H9 (cell line): ENCODE data around the gene RASGRP4. TPM values are rescaled to one million over a fixed set of nuclear protein-coding genes. Genes with fewer than 3 reads are reported as not detected.
"Not testable (repeated sequence)": the region's sequence is repeated elsewhere in the genome, so short reads cannot be mapped to it uniquely, and the experiment has no call there.

ENCODE experiments used
- DNase-seq: peaks from one replicate; pipeline ENCODE4 v3.0.0-alpha.2; 2017
- H2AFZ ChIP-seq: one replicate; pipeline ENCODE4 v1.6.1; 2013; ENCODE audit warnings: mild to moderate bottlenecking, low read length, control low read depth, moderate library complexity
- H2AK5ac ChIP-seq: 2 replicates; pipeline ENCODE4 v1.6.1; 2013; ENCODE audit warnings: low read length, control low read depth, mixed read lengths; ENCODE audit not compliant: insufficient read length
- H2BK120ac ChIP-seq: one replicate; pipeline ENCODE4 v1.6.1; 2013; ENCODE audit warnings: low read depth, mild to moderate bottlenecking, low read length, control low read depth, inconsistent platforms; ENCODE audit not compliant: poor library complexity, severe bottlenecking
- H2BK12ac ChIP-seq: 2 replicates; pipeline ENCODE4 v1.6.1; 2013; ENCODE audit warnings: low read length, control low read depth, mixed read lengths, low read depth; ENCODE audit not compliant: insufficient read length
- H2BK15ac ChIP-seq: 2 replicates; pipeline ENCODE4 v1.6.1; 2013; ENCODE audit warnings: low read depth, low read length, control low read depth
- H2BK20ac ChIP-seq: one replicate; pipeline ENCODE4 v1.6.1; 2013; ENCODE audit warnings: low read depth, mild to moderate bottlenecking, low read length, control low read depth, inconsistent platforms; ENCODE audit not compliant: poor library complexity, severe bottlenecking
- H2BK5ac ChIP-seq: 2 replicates; pipeline ENCODE4 v1.6.1; 2013; ENCODE audit warnings: low read length, control low read depth, mixed read lengths; ENCODE audit not compliant: insufficient read length
- H3K14ac ChIP-seq: 2 replicates; pipeline ENCODE4 v1.6.1; 2013; ENCODE audit warnings: low read length, control low read depth; ENCODE audit not compliant: insufficient read depth
- H3K18ac ChIP-seq: 2 replicates; pipeline ENCODE4 v1.6.1; 2013; ENCODE audit warnings: low read depth, mild to moderate bottlenecking, mixed read lengths, low read length, control low read depth; ENCODE audit not compliant: insufficient read length
- H3K23ac ChIP-seq: 2 replicates; pipeline ENCODE4 v1.6.1; 2013; ENCODE audit warnings: low read length, control low read depth, mixed read lengths, low read depth; ENCODE audit not compliant: insufficient read length
- H3K23me2 ChIP-seq: 2 replicates; pipeline ENCODE4 v1.6.1; 2013; ENCODE audit warnings: low read depth, mild to moderate bottlenecking, mixed read lengths, low read length, control low read depth; ENCODE audit not compliant: insufficient read length, poor library complexity, severe bottlenecking
- H3K27ac ChIP-seq: 2 replicates; pipeline ENCODE4 v1.5.1; 2013; ENCODE audit warnings: low read length, control low read depth, mixed read lengths, low read depth; ENCODE audit not compliant: insufficient read length
- H3K27me3 ChIP-seq: 2 replicates; pipeline ENCODE4 v1.6.1; 2013; ENCODE audit warnings: low read length, control low read depth, inconsistent platforms; ENCODE audit not compliant: insufficient read depth
- H3K4ac ChIP-seq: 2 replicates; pipeline ENCODE4 v1.6.1; 2013; ENCODE audit warnings: low read depth, mild to moderate bottlenecking, control low read depth, inconsistent platforms, low read length, moderate library complexity
- H3K4me1 ChIP-seq: 2 replicates; pipeline ENCODE4 v1.6.1; 2013; ENCODE audit warnings: low read length, control low read depth, inconsistent platforms; ENCODE audit not compliant: insufficient read depth
- H3K4me2 ChIP-seq: 2 replicates; pipeline ENCODE4 v1.6.1; 2013; ENCODE audit warnings: low read length, control low read depth, mixed read lengths; ENCODE audit not compliant: insufficient read length, insufficient read depth
- H3K56ac ChIP-seq: 2 replicates; pipeline ENCODE4 v1.6.1; 2013; ENCODE audit warnings: low read depth, mild to moderate bottlenecking, mixed read lengths, low read length, control low read depth; ENCODE audit not compliant: insufficient read length
- H3K79me1 ChIP-seq: 2 replicates; pipeline ENCODE4 v1.6.1; 2013; ENCODE audit warnings: low read depth, mild to moderate bottlenecking, moderate library complexity, low read length, control low read depth, inconsistent platforms; ENCODE audit not compliant: insufficient read depth, poor library complexity, severe bottlenecking
- H3K79me2 ChIP-seq: 2 replicates; pipeline ENCODE4 v1.6.1; 2013; ENCODE audit warnings: low read length, control low read depth, inconsistent platforms; ENCODE audit not compliant: insufficient read depth
- H3K9ac ChIP-seq: 2 replicates; pipeline ENCODE4 v1.6.1; 2013; ENCODE audit warnings: low read length, control low read depth, mixed read lengths; ENCODE audit not compliant: insufficient read length; ENCODE audit errors: extremely low read depth
- H3K9me3 ChIP-seq: one replicate; pipeline ENCODE4 v1.6.1; 2013; ENCODE audit warnings: low read depth, low read length, inconsistent platforms; ENCODE audit not compliant: control insufficient read depth
- H3T11ph ChIP-seq: one replicate; pipeline ENCODE4 v1.6.1; 2013; ENCODE audit warnings: mild to moderate bottlenecking, low read length, control low read depth, inconsistent platforms
- H4K20me1 ChIP-seq: one replicate; pipeline ENCODE4 v1.6.1; 2013; ENCODE audit not compliant: control insufficient read depth, insufficient read length, insufficient read depth
- H4K5ac ChIP-seq: 2 replicates; pipeline ENCODE4 v1.6.1; 2013; ENCODE audit warnings: low read depth, mild to moderate bottlenecking, mixed read lengths, low read length, control low read depth; ENCODE audit not compliant: insufficient read length
- H4K8ac ChIP-seq: replicated peaks from 2 replicates; pipeline ENCODE4 v1.6.1; 2013; ENCODE audit warnings: low read length, control low read depth, mixed read lengths, low read depth; ENCODE audit not compliant: insufficient read length
- H4K91ac ChIP-seq: 2 replicates; pipeline ENCODE4 v1.6.1; 2013; ENCODE audit warnings: low read depth, mild to moderate bottlenecking, moderate library complexity, mixed read lengths, low read length, control low read depth; ENCODE audit not compliant: insufficient read length
- H3K27ac Mint-ChIP-seq, 3 experiments: 2 replicates in 2 of 3; 3 replicates in 1 of 3; pipeline ENCODE4 v1.8.0; 2020 to 2021; ENCODE audit warnings: mixed read lengths in 3 of 3, mild to moderate bottlenecking in 1 of 3, moderate library complexity in 1 of 3
- H3K27me3 Mint-ChIP-seq: 2 replicates; pipeline ENCODE4 v1.8.0; 2021; ENCODE audit warnings: low read depth, mild to moderate bottlenecking, moderate library complexity, mixed read lengths
- H3K36me3 Mint-ChIP-seq, 3 experiments: 2 replicates in 2 of 3; 3 replicates in 1 of 3; pipeline ENCODE4 v1.8.0; 2020 to 2021; ENCODE audit warnings: low read depth in 3 of 3, mixed read lengths in 3 of 3; ENCODE audit not compliant: insufficient read depth in 1 of 3
- H3K4me1 Mint-ChIP-seq, 2 experiments: 2 replicates each; pipeline ENCODE4 v1.8.0; 2020; ENCODE audit warnings: mixed read lengths in 2 of 2
- H3K4me3 Mint-ChIP-seq, 2 experiments: 2 replicates in 1 of 2; 3 replicates in 1 of 2; pipeline ENCODE4 v1.8.0; 2020 to 2021; ENCODE audit warnings: mild to moderate bottlenecking in 2 of 2, mixed read lengths in 2 of 2, moderate library complexity in 1 of 2
- H3K9me3 Mint-ChIP-seq, 2 experiments: 2 replicates in 1 of 2; 3 replicates in 1 of 2; pipeline ENCODE4 v1.8.0; 2020; ENCODE audit warnings: mild to moderate bottlenecking in 2 of 2, mixed read lengths in 2 of 2, moderate library complexity in 1 of 2
- WGBS: extraction: QIAGEN DNeasy Blood & Tissue Kit; methylation state at CpG from one replicate; pipeline ENCODE4 v1.1.7; 2013; ENCODE audit warnings: missing lambda C conversion rate, low lambda C conversion rate, mixed read lengths; ENCODE audit not compliant: insufficient read length; ENCODE audit errors: extremely low coverage; 5-methylcytosine and 5-hydroxymethylcytosine counted together
- total RNA-seq: library from RNA; stranded (reverse); gene quantifications from 2 replicates; pipeline ENCODE4 v1.2.1, GENCODE V29; 2021
- TF ChIP-seq, protein P1 (sequence below): fragments of 200-600 bp; sonication (generic); conservative IDR thresholded peaks from 3 replicates; pipeline ENCODE4 v1.8.0; 2021; ENCODE audit warnings: antibody characterized with exemption, mild to moderate bottlenecking

The RASGRP4 gene
- total RNA-seq, 1 experiment from 2014 or later = 0.28 TPM

DNA sequence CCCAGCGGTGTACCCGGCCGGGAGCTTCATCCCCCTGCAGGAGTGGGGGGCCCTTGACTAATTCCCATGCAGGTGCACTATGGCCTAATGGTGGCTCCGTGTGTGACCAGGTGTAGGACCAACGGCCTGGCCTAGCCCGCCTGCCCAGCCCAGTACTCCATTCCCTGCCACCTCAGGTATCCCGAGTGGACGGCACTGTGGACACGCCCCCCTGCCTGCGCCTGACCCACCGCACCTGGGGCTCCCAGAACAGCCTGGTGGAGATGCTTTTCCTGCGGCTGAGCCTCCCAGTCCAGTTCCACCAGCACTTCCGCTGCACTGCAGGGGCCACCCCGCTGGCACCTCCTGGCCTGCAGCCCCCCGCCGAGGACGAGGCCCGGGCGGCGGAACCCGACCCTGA, 47.2 kb upstream of the RASGRP4 start:
- no peak overlapping the region for H2BK120ac ChIP-seq
- H3K27me3 Mint-ChIP-seq = no peaks in the 10 kb centered on the region
- no peak overlapping the region for H3K4ac ChIP-seq
- H4K5ac ChIP-seq = no peak overlapping the region
- no peaks in the 10 kb centered on the region for H3K79me1 ChIP-seq
- H4K20me1 ChIP-seq = no peaks in the 10 kb centered on the region
- TF ChIP-seq, protein P1, sequence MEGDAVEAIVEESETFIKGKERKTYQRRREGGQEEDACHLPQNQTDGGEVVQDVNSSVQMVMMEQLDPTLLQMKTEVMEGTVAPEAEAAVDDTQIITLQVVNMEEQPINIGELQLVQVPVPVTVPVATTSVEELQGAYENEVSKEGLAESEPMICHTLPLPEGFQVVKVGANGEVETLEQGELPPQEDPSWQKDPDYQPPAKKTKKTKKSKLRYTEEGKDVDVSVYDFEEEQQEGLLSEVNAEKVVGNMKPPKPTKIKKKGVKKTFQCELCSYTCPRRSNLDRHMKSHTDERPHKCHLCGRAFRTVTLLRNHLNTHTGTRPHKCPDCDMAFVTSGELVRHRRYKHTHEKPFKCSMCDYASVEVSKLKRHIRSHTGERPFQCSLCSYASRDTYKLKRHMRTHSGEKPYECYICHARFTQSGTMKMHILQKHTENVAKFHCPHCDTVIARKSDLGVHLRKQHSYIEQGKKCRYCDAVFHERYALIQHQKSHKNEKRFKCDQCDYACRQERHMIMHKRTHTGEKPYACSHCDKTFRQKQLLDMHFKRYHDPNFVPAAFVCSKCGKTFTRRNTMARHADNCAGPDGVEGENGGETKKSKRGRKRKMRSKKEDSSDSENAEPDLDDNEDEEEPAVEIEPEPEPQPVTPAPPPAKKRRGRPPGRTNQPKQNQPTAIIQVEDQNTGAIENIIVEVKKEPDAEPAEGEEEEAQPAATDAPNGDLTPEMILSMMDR = no peak
- no peak overlapping the region for H3K4me3 Mint-ChIP-seq
- no peaks in the 10 kb centered on the region for H3K23me2 ChIP-seq
- no peak overlapping the region; a peak in 1 of 7 replicates for H3K27ac Mint-ChIP-seq
- no CpG with 5 or more reads among the region's 21 CpGs for WGBS
- H3K23ac ChIP-seq = no peak overlapping the region
- H3K4me1 ChIP-seq = no peaks in the 10 kb centered on the region
- no peaks in the 10 kb centered on the region for H3K9me3 ChIP-seq
- no peak overlapping the region for H3K9ac ChIP-seq
- no peak for DNase-seq
- no peak overlapping the region for H2AFZ ChIP-seq
- no peak overlapping the region for H4K91ac ChIP-seq
- H3K36me3 Mint-ChIP-seq = peaks cover 20 to 27% (median 22%) of the 10 kb centered on the region in 3 experiments; a peak in 6 of 7 replicates
- H3T11ph ChIP-seq = no peak overlapping the region
- H3K27ac ChIP-seq = no peak overlapping the region
- H3K4me2 ChIP-seq = no peak overlapping the region
- no peak overlapping the region for H2BK15ac ChIP-seq
- no peak overlapping the region for H3K18ac ChIP-seq
- no peak overlapping the region for H2BK20ac ChIP-seq
- no peak overlapping the region for H3K56ac ChIP-seq
- no peaks in the 10 kb centered on the region for H3K79me2 ChIP-seq
- H3K14ac ChIP-seq = no peak overlapping the region
- no peak overlapping the region for H4K8ac ChIP-seq
- no peaks in the 10 kb centered on the region for H3K27me3 ChIP-seq
- H2BK5ac ChIP-seq = no peak overlapping the region
- H2BK12ac ChIP-seq = no peak overlapping the region
- no peak overlapping the region for H2AK5ac ChIP-seq
- no peaks in the 10 kb centered on the region for H3K9me3 Mint-ChIP-seq
- peaks cover 6 to 7% of the 10 kb centered on the region in 2 experiments for H3K4me1 Mint-ChIP-seq

DNA sequence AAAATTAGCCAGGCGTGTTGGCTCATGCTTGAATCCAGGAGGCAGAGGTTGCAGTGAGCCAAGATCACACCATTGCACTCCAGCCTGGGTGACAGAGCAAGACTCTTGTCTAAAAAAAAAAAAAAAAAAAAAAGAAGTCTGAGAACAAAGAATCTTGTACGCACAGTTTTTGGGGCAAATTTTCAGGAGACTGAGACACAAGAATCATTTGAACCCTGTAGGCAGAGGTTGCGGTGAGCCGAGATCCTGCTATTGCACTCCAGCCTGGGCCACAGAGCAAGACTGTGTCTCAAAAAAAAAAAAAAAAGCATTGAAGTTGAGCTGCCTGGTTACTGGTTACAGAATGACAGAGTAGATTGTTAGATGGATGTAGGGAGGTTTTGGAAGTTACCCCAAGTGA, 46.7 kb upstream of the RASGRP4 start:
- peak overlapping the region in 1 of 3 experiments; percentile 7; a peak in 2 of 7 replicates for H3K27ac Mint-ChIP-seq

More for the DNA sequence above, 46.7 kb upstream of the RASGRP4 start:
- H2BK20ac ChIP-seq, H3K79me1 ChIP-seq, H3T11ph ChIP-seq, H3K27ac ChIP-seq, H3K4me3 Mint-ChIP-seq, H3K14ac ChIP-seq, H3K23ac ChIP-seq, H3K56ac ChIP-seq, H3K4me1 ChIP-seq, H3K27me3 ChIP-seq, H4K8ac ChIP-seq, H2BK120ac ChIP-seq, H4K5ac ChIP-seq, H3K4me2 ChIP-seq, H2BK5ac ChIP-seq, H4K20me1 ChIP-seq, H3K9ac ChIP-seq, H3K23me2 ChIP-seq, H3K9me3 Mint-ChIP-seq, H2BK15ac ChIP-seq, H3K4ac ChIP-seq, H3K27me3 Mint-ChIP-seq, H3K4me1 Mint-ChIP-seq, H4K91ac ChIP-seq, H3K18ac ChIP-seq, DNase-seq, H3K9me3 ChIP-seq, H2AFZ ChIP-seq, H2BK12ac ChIP-seq, H3K79me2 ChIP-seq, H2AK5ac ChIP-seq: not testable (repeated sequence)
- H3K36me3 Mint-ChIP-seq = peaks cover 20 to 26% (median 22%) of the 10 kb centered on the region in 3 experiments; a peak in 6 of 7 replicates
- no CpG with 5 or more reads among the region's 4 CpGs for WGBS
